ES-I3 (cell line): ENCODE data around the gene PDXK.

Experiments
- H3K36me3 ChIP-seq: 2 replicates; pipeline ENCODE4 v1.6.1; 2013; ENCODE audit warnings: mild to moderate bottlenecking, low read length, control low read depth, moderate library complexity; ENCODE audit not compliant: insufficient read depth
- H3K4me1 ChIP-seq: 2 replicates; pipeline ENCODE4 v1.6.1; 2013; ENCODE audit warnings: mild to moderate bottlenecking, control low read depth, low read length; ENCODE audit not compliant: insufficient read depth
- H3K9ac ChIP-seq: 2 replicates; pipeline ENCODE4 v1.6.1; 2013; ENCODE audit warnings: low read depth, mild to moderate bottlenecking, low read length, moderate library complexity
- H3K9me3 ChIP-seq: 2 replicates; pipeline ENCODE4 v1.6.1; 2013; ENCODE audit warnings: mild to moderate bottlenecking, low read length, moderate library complexity; ENCODE audit not compliant: control insufficient read depth, insufficient read depth

Gene PDXK

DNA sequence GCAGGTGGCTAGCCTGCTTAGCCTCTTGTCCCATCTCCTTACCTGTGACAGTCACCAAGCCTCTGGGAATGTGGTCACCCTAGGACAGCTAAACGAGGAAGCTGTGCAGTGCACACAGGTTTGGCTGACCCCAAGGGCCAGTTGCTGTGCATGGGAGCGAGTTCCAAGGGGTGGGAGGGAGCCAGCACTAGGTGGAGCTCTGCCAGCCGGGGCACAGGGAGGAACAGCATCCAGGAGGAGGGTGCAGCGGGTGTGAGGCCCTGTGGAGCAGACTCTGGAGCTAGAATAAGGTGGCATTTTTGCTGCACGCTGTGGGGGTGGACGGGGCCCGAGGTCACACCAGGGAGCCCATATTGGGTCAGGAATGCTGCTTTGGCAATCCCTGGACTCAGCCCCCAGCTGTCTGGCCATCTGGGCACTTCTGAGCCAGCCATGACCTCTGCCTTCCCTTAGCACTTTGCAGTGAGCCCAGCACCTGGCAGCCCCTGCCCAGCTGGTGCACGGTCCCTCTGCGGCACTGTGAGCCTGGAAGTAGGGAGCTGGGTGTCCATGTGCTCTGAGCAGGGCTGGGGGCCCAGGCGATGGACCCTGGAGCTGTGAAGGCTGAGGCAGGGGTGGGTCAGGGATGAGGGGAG, 8.7 kb downstream of the PDXK start:
- H3K4me1 ChIP-seq, result peaks cover 3% of the 10 kb centered on the region
- no peaks in the 10 kb centered on the region for H3K9me3 ChIP-seq
- H3K9ac ChIP-seq, result peak overlapping the region; percentile 87
- H3K36me3 ChIP-seq, result no peaks in the 10 kb centered on the region

DNA sequence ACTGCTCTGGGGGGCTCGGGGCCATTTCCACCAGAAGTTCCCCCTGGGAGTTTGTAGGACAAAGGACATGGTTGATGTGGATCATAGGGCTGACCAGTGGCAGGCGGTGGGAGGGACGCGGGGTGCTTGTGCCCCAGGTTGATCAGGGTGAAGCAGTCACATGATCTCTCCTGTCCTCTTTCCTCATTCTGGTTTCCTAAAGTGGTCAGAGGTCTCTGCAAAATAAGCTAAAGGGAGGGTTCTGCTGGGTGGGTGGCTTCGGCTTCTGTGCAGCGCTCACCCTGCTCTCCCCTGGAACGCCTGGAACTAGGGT, 9.2 kb downstream of the PDXK start:
- Histone ChIP-seq H3K9ac (peak overlapping the region; percentile 87), H3K4me1 (peaks cover 3% of the 10 kb centered on the region), H3K36me3 (no peaks in the 10 kb centered on the region), H3K9me3 (no peaks in the 10 kb centered on the region)

DNA sequence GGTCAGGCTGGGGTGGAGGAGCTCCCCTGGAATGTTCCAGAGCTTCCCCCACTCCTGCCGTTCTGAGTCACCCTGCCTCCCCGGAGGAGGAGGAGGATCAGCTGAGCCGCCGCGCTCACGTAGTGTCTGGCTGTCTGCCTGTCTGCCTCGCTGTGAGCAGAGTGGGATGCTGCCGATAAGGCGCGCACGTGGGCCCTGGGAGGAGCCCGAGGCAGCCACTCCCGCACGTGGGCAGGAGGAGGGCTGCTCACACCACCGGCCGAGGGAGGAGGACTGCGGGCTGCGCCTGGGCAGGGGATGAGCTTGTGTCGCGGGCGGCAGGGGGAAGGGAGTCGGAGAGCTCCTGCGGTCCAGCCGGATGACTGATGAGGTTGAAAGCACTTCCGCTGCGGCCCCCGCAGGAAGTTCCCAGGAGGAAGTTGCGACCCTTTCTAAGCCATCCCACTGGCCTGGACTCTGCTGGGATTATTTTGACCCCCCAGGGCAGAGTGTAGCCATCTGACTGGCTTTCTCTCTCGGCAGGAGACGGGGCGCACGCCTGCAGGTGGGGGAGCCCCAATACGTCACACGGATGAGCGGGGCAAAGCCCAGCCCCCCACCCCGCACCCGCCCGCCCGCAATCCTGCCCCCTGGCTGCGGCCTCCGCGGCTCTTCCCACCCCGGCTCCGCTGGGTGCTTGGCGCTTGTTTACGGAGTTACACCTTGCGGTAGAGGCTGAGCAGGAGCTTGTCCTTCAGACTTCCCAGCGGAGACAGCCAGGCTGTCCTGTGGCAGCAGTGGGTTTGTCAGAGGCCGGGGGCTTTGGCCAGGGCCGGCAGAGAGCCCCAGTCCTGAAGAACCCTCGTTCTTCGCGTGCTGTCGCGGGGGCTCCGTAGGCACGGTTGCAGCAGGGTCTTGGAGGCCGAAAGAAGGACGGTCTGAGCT, 9.8 kb downstream of the PDXK start:
- Histone ChIP-seq H3K36me3 (0 out of 2 replicates have a peak, but pooled peaks cover 1% of the 10 kb centered on the region), H3K9me3 (no peaks in the 10 kb centered on the region), H3K9ac (peak overlapping the region; percentile 87), H3K4me1 (peaks cover 3% of the 10 kb centered on the region)

DNA sequence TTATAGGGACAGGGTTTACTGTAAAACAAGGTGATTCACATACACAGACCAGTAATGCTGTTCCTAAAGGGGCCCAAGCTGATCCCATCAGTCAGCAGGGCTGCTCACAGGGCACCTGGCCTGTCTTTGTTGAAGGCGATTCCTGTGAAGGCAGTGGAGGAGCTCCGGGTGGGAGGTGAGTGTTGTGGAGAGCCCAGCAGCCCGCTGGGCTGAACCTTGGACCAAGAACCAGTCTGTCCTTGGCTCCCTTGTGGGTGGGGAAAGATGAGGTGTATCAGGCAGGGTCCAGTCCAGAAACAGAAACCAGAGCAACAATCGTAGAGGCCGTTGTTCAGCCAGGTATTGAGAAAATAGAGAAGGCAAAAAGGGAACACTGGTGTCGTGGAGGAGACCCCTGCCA, 12.5 kb downstream of the PDXK start:
- H3K9ac ChIP-seq, result no peak overlapping the region

DNA sequence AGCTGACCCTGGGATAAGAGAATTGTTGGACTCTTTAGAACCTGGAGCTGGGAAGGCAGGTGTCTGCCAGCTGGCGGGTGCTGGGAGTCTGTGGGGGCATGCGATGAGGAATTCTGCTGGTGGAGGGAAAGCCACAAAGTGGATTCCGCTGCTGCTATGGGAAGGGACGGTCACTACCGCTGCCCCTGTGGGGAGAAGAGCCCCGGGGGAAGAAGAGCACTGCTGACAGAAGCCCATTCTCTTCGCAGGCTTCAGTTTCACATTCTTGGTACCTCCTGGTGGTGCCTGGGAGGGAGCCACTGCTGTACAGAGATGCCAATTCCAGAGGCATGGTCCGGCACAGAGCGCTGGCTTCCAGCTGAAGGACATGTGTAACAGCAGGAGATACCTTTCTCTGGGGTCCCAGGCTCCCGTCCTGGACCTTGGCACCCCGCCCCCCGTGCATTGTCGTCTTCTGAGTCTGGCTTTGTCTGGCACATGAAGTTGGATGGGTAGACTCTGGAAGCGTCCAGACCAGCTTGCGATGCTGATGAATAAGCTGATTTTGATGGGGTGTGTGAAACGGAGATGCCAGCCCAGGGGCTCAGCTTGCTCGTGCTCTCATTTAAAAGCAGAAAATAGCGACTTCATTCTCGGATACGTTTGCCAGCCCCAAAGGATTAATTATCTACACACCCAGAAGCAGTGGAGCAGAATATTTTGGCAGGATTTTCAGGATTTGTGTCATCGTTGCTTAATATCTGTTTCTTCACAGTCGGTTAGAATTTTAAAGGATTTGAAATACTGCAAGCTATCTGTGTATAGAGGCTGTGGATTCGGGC, 13.2 kb downstream of the PDXK start:
- H3K9ac ChIP-seq, result no peak overlapping the region
- H3K36me3 ChIP-seq, result peaks cover 8% of the 10 kb centered on the region; the same call in 1 of the 2 replicates
- no peaks in the 10 kb centered on the region; the same call in 1 of the 2 replicates for H3K4me1 ChIP-seq
- no peaks in the 10 kb centered on the region for H3K9me3 ChIP-seq

More for the DNA sequence above, 12.5 kb downstream of the PDXK start:
- Histone ChIP-seq H3K9me3 (no peaks in the 10 kb centered on the region), H3K4me1 (peaks cover 3% of the 10 kb centered on the region), H3K36me3 (peaks cover 8% of the 10 kb centered on the region; the same call in 1 of the 2 replicates)

DNA sequence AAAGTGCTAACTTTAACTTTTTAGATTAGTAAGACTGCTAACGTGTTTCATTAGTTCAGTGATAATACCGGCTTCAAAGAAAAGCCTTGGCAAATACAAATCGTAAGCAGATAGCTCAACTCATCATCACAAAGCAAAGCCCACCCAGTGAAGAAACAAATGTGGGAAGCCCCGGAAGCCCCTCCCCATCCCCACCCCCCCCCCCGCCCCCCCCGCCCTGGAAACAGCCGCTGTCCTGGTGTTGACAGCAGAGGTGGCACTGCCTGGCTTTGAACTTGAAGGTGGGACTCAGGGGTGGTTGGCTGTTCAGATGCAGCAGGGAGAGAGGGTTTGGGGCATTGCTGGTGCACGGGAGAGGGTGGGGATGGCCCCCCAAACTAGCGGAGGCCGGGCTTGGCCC, 14.1 kb downstream of the PDXK start:
- H3K4me1 ChIP-seq, result no peaks in the 10 kb centered on the region; the same call in 1 of the 2 replicates
- H3K36me3 ChIP-seq, result peaks cover 8% of the 10 kb centered on the region; the same call in 1 of the 2 replicates
- no peak overlapping the region for H3K9ac ChIP-seq

DNA sequence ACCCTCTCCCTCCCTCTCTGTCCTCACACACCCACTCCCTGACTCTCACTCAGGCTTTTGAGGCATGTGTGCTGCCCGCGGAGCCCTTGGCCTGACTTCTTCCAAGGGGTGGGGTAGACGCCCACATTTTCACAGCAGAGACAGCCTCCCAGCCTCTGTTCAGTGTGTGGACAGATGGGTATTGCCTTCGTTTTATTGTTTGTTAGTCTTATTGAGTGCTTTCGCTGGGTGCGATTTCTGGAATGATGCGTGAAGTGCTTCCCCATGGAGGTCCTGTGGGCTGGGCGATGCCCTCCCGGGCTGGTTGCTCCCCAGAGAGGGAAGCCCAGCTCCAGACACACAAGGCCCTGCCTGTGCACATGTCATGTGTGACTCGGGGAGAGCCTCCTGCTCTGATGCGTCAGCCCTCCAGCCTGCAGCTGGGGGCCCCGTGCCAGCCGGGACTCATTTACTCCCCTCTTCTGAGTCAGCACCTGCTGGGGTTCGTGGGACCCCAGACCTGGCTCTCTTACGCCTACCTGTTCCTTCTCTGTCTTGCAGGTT, 14.7 kb downstream of the PDXK start:
- no peaks in the 10 kb centered on the region; the same call in 1 of the 2 replicates for H3K4me1 ChIP-seq
- no peak overlapping the region for H3K9ac ChIP-seq
- peaks cover 8% of the 10 kb centered on the region; the same call in 1 of the 2 replicates for H3K36me3 ChIP-seq
- H3K9me3 ChIP-seq, result no peaks in the 10 kb centered on the region

More for the DNA sequence above, 14.1 kb downstream of the PDXK start:
- no peaks in the 10 kb centered on the region for H3K9me3 ChIP-seq

DNA sequence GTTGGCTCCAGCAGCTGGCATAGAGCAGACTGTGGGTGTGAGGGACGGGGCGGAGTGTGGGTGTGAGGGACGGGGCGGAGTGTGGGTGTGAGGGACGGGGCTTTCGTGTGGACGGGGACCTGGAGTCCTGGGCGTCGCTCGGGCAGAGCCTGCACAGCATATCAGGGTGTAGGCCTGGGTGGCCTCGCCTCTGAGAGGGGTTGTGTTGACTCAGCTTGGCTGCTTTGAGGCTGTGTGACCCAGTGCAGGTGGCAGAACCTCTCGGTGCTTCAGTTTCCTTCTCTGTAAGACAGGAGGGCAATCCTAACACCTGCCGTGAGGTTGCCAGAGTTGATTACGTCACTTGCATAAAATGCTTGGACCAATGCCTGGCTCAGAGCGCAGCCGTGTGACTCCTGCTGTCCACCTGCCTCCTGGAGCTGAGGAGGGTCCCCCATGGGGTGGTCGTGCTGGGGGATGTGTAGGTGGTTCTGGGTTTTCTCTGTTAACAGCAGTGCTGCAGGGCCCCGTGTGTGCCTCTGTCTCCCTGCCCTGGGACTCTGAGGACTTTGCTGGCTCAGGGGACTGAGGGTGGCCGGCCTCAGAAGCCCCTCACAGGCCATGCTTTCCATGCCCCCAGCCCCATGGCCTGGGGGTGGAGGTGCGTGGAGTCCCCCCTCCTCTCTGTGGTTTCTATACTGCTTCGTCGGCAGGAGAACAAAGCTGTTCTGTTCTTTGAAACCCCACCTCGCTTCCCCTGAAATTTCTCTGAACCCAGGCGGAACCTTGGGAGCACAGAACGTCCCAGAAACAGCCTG, 15.4 kb downstream of the PDXK start:
- Histone ChIP-seq H3K9me3 (no peaks in the 10 kb centered on the region), H3K4me1 (no peaks in the 10 kb centered on the region; the same call in 1 of the 2 replicates), H3K9ac (no peak overlapping the region), H3K36me3 (peaks cover 8% of the 10 kb centered on the region; the same call in 1 of the 2 replicates)

DNA sequence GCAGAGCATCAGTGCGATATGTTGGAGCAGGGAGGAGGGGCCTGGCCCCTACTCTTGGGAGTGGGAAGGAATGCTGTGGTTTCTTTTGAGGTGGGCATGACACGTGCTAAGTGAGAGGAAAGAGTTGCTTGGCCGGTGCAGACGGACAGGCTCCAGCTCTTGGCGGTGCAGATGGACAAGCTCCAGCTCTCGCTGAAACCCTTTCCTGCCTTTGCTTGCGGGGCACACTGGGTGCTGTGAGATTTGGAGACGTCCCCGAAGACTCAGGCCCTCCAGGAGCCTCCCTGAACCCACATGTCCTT, 15.9 kb downstream of the PDXK start:
- Histone ChIP-seq H3K36me3 (peaks cover 8% of the 10 kb centered on the region; the same call in 1 of the 2 replicates), H3K9me3 (no peaks in the 10 kb centered on the region), H3K9ac (no peak overlapping the region), H3K4me1 (no peaks in the 10 kb centered on the region)

DNA sequence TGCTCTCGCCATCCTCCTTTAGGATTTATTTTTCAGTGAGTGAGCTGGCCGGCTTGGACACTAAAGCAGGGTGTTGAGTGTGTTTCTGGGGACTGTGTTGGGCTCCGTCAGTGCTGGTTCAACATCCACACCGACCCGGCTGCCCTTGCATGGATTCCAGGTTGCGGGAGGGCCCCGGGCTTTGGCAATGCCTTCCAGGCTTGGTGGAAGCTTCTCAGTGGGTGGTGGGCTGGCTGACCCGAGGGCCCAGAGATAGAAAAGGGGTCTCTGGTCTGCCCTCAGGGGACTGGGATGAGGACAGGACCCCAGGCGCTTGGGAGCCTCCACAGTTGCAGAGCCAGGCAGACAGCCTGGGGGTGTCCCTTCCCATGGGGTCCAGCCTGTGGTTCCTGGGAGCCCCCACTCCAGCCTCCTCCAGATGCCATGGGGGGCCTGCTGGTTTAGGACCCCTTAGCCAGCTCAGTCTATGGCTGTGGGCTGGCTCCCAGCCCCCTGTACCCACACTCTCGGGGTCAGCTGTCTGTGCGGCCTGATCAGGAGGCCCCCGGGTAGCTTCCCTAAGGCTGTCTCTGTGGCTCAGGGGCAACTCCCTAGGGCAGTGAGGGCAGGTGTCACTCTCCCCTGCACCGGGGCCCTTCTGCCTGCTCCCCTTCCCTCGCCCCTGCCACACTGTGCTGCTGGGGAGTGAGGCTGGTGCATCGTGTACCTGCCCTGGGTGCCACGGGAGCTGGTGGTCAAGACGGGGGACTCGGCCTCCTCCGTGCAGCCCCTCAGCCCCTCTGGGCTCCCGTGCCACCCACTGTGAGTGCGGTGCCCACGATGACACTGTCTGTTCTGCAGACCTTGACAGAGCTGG, 16.5 kb downstream of the PDXK start:
- Histone ChIP-seq H3K4me1 (no peaks in the 10 kb centered on the region), H3K9ac (no peak overlapping the region), H3K9me3 (no peaks in the 10 kb centered on the region), H3K36me3 (peaks cover 8% of the 10 kb centered on the region; the same call in 1 of the 2 replicates)

DNA sequence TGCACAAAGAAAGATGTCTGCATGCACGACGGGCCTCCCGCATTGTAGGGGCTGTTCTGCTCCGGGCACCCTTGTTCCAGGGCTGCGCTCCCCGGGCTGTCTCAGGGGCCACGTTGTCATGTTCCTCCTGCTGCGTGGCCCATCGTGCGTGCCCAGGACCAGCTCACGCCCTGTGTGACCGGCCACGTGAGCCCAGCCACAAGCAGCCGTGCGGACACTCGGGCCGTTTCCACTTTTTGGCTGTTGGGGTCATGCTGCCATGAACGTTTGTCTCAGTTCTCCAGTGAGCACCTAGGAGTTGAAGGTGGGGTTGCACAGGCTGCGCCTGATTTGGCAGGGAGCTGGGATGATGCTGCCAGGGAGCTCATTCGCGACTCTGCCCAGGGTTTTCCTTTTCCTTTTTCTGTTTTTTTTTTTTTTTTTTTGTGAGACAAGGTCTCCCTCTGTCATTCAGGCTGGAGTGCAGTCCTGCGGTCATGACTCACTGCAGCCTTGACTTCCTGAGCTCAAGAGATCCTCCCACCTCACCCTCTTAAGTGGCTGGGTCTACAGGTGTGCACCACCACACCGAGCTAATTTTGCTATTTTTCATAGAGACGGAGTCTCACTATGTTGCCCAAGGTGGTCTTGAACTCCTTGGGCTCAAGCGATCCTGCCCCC, 17.4 kb downstream of the PDXK start:
- Histone ChIP-seq H3K9me3 (no peaks in the 10 kb centered on the region), H3K4me1 (no peaks in the 10 kb centered on the region), H3K36me3 (peaks cover 8% of the 10 kb centered on the region; the same call in 1 of the 2 replicates), H3K9ac (no peak overlapping the region)

DNA sequence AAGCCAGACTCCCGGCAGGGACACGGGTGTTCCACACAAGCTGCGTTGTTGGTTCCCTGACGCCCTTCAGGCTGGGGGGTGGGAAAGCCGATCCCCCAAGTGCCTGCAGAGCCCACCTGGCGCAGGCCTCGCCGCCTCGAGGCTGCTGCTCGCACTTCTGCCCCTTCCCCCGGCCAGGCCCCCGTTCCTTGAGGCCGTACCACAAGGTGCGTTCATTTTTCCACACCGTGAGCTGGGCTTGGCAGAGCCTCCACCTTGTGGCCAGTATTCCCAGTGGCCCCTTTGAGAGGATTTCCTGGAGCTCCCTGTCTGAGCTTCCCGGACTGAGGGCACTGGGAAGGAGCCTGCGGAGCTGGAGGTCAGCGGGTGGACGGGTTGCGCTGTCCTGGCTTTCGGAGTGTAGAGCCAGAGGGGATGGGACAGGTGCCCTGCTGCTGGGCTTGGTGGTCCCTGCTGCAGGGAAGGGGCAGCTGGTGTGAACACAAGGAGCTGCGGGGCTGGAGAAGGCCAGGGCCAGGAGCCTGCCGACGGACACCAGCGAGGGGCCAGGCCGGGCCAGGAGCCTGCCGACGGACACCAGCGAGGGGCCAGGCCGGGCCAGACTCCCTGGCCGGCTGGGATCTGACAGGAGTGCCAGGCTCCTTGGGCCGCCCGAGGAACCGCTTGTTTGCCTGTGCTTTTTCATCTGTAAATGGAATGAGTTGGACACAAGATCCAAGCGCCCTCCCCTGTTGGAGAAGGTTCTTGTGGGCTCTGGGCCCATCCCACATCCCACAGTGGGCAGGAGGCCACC, 18.4 kb downstream of the PDXK start:
- no peaks in the 10 kb centered on the region for H3K4me1 ChIP-seq
- no peaks in the 10 kb centered on the region for H3K9me3 ChIP-seq
- H3K9ac ChIP-seq, result no peak overlapping the region
- H3K36me3 ChIP-seq, result peaks cover 8% of the 10 kb centered on the region; the same call in 1 of the 2 replicates
